Measurements from ENCODE around the gene ATRNL1. TPM values are rescaled to one million over a fixed set of nuclear protein-coding genes. Genes with fewer than 3 reads are reported as not detected.
A peak's percentile ranks its signal among the peaks of the same experiment; 100 is the strongest.
"Not testable (repeated sequence)": the region's sequence is repeated elsewhere in the genome, so short reads cannot be mapped to it uniquely, and the experiment has no call there.

Gene ATRNL1
- total RNA-seq, 1 experiment from 2014 or later: not detected

- no TSS peak for BruUV-seq (replicated peaks)
- Mint-ChIP-seq H3K9me3 (ENCODE audit: unreplicated experiment) (no peaks in the 10 kb centered on the region), H3K36me3 (ENCODE audit: insufficient read depth, unreplicated experiment) (no peaks in the 10 kb centered on the region), H3K27me3 (ENCODE audit: insufficient read depth, unreplicated experiment) (peaks cover 37% of the 10 kb centered on the region), H3K4me1 (ENCODE audit: insufficient read depth, unreplicated experiment) (peaks cover 6% of the 10 kb centered on the region), H3K4me3 (ENCODE audit: unreplicated experiment) (no peak overlapping the region), H3K27ac (ENCODE audit: low read depth, unreplicated experiment) (no peak overlapping the region)
- ChIA-PET CTCF (no interaction called here), POLR2A (no interaction called here)
- intact Hi-C loops (cut with micrococcal nuclease): no loop called here
- TF ChIP-seq CTCF (IDR thresholded peaks at IDR 0.05; ENCODE audit: unreplicated experiment): no peak
- peak; percentile 79 for DNase-seq (ENCODE audit: unreplicated experiment)
Observed at GRCh38 chr10:115402699-115403098, 309.5 kb downstream of the ATRNL1 start.

- H3K4me1 Mint-ChIP-seq (ENCODE audit: insufficient read depth, unreplicated experiment); BruUV-seq (replicated peaks); CTCF ChIA-PET; intact Hi-C loops (cut with micrococcal nuclease); POLR2A ChIA-PET; DNase-seq (ENCODE audit: unreplicated experiment); H3K9me3 Mint-ChIP-seq (ENCODE audit: unreplicated experiment); H3K4me3 Mint-ChIP-seq (ENCODE audit: unreplicated experiment); H3K27ac Mint-ChIP-seq (ENCODE audit: low read depth, unreplicated experiment); H3K27me3 Mint-ChIP-seq (ENCODE audit: insufficient read depth, unreplicated experiment); H3K36me3 Mint-ChIP-seq (ENCODE audit: insufficient read depth, unreplicated experiment): not testable (repeated sequence)
Observed at GRCh38 chr10:115405838-115406237, 312.7 kb downstream of the ATRNL1 start.

GRCh38 chr10:115409347-115409746 lies 316.2 kb downstream of the ATRNL1 start:
- BruUV-seq (replicated peaks): no TSS peak
- no peaks in the 10 kb centered on the region for H3K9me3 Mint-ChIP-seq (ENCODE audit: unreplicated experiment)
- H3K27me3 Mint-ChIP-seq (ENCODE audit: insufficient read depth, unreplicated experiment): peaks cover 17% of the 10 kb centered on the region
- POLR2A ChIA-PET: no interaction called here
- intact Hi-C loops (cut with micrococcal nuclease): no loop called here
- no peak for DNase-seq (ENCODE audit: unreplicated experiment)
- H3K4me3 Mint-ChIP-seq (ENCODE audit: unreplicated experiment): no peak overlapping the region
- H3K4me1 Mint-ChIP-seq (ENCODE audit: insufficient read depth, unreplicated experiment): no peaks in the 10 kb centered on the region
- no peaks in the 10 kb centered on the region for H3K36me3 Mint-ChIP-seq (ENCODE audit: insufficient read depth, unreplicated experiment)
- no peak for TF ChIP-seq CTCF (IDR thresholded peaks at IDR 0.05; ENCODE audit: unreplicated experiment)
- CTCF ChIA-PET: no interaction called here
- no peak overlapping the region for H3K27ac Mint-ChIP-seq (ENCODE audit: low read depth, unreplicated experiment)

GRCh38 chr10:115417585-115418265 lies 324.6 kb downstream of the ATRNL1 start:
- DNase-seq (ENCODE audit: unreplicated experiment): peak; percentile 76
- Mint-ChIP-seq H3K27me3 (ENCODE audit: insufficient read depth, unreplicated experiment) (peaks cover 88% of the 10 kb centered on the region), H3K27ac (ENCODE audit: low read depth, unreplicated experiment) (no peak overlapping the region), H3K9me3 (ENCODE audit: unreplicated experiment) (no peaks in the 10 kb centered on the region), H3K4me1 (ENCODE audit: insufficient read depth, unreplicated experiment) (no peaks in the 10 kb centered on the region), H3K4me3 (ENCODE audit: unreplicated experiment) (no peak overlapping the region), H3K36me3 (ENCODE audit: insufficient read depth, unreplicated experiment) (no peaks in the 10 kb centered on the region)
- intact Hi-C loops (cut with micrococcal nuclease): loop anchor here (1.0 to 2.0 kb wide), 3 partner anchors 62 to 276 kb away; no protein-coding TSS in a partner anchor
- ChIA-PET POLR2A (no interaction called here), CTCF (interaction anchor here (0.5 to 5.0 kb wide), 25 partner anchors 10 to 870 kb away, joined by 3 to 34 read pairs (median 4); no protein-coding TSS in a partner anchor)
- TF ChIP-seq CTCF (IDR thresholded peaks at IDR 0.05; ENCODE audit: unreplicated experiment): peak; percentile 74
- no TSS peak for BruUV-seq (replicated peaks)
